GM23338 (cell line): ENCODE measurements around the gene IGLL5.

Experiments
- CREB1 ChIP-seq: fragments of 250-450 bp; sonication (Bioruptor Pico); IDR thresholded peaks from 2 replicates; pipeline ENCODE4 v1.5.0; 2020; ENCODE audit warnings: low read depth, mild to moderate bottlenecking, moderate library complexity
- EZH2 ChIP-seq: fragments of 200-600 bp; sonication (generic); IDR thresholded peaks from one replicate; pipeline ENCODE4 v1.8.0; 2017; ENCODE audit warnings: antibody characterized with exemption, mild to moderate bottlenecking, low read depth; ENCODE audit not compliant: unreplicated experiment
- NANOG ChIP-seq: IDR thresholded peaks from 2 replicates; pipeline ENCODE4 v1.6.1; 2016; ENCODE audit warnings: antibody characterized with exemption, borderline replicate concordance
- POLR2AphosphoS5 ChIP-seq: IDR thresholded peaks from 2 replicates; pipeline ENCODE4 v1.6.1; 2016; ENCODE audit warnings: antibody characterized with exemption, low read depth
- STAT1 ChIP-seq: IDR thresholded peaks from one replicate; pipeline ENCODE4 v1.6.1; 2016; ENCODE audit warnings: antibody characterized with exemption; ENCODE audit not compliant: unreplicated experiment
- TF ChIP-seq, protein P1 (sequence below), 2 experiments: fragments of 200-600 bp in 1 of 2; sonication (generic) in 1 of 2; conservative IDR thresholded peaks; 2 replicates each; pipeline versions ENCODE4 v1.5.1 to v1.6.1; 2016 to 2017; ENCODE audit warnings: antibody characterized with exemption in 2 of 2, low read depth in 2 of 2, mild to moderate bottlenecking in 2 of 2, moderate library complexity in 1 of 2
- TF ChIP-seq, protein P2 (sequence below): IDR thresholded peaks from one replicate; pipeline ENCODE4 v1.6.1; 2018; ENCODE audit warnings: antibody characterized with exemption; ENCODE audit not compliant: unreplicated experiment

DNA sequence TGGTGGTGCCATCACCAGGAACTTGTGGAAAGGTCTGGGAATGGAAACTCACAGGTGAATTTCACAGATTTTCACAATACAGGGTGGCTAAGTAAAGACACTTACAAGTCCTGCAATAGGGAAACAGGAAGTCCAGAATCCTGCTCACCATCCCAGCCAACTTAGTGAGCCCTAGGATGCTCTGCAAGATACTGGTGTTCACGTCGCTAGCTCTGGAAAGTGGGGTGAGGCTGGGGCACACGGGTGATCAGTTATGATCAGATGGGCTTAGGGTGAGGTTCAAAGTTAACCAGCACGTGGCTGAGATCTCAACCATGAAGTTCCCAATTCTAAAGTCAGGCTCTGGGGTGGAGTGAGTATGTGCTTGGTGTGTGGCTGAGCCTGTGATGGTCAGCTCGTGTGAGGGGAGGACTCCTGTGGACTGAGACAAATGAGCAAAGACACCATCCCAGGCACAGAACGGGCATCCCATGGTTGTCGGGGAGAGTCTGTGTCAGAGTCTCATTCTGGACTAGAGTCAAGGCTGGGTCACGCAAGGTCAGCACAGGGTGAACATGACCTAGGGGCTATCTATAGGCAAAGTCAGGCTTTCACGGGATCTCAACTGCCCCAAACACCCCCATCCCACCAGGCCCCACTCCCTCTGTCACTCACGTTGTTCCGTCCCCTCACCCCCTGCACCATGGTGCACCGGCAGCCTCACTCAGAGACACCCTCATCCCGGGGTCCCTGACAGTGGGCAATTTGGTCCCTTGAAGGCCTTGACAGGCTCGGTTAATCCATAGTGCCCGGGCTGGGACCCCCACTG is 23.9 kb downstream of the IGLL5 start:
- no peak for TF ChIP-seq POLR2AphosphoS5
- TF ChIP-seq, protein P1, sequence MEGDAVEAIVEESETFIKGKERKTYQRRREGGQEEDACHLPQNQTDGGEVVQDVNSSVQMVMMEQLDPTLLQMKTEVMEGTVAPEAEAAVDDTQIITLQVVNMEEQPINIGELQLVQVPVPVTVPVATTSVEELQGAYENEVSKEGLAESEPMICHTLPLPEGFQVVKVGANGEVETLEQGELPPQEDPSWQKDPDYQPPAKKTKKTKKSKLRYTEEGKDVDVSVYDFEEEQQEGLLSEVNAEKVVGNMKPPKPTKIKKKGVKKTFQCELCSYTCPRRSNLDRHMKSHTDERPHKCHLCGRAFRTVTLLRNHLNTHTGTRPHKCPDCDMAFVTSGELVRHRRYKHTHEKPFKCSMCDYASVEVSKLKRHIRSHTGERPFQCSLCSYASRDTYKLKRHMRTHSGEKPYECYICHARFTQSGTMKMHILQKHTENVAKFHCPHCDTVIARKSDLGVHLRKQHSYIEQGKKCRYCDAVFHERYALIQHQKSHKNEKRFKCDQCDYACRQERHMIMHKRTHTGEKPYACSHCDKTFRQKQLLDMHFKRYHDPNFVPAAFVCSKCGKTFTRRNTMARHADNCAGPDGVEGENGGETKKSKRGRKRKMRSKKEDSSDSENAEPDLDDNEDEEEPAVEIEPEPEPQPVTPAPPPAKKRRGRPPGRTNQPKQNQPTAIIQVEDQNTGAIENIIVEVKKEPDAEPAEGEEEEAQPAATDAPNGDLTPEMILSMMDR (conservative IDR thresholded peaks at IDR 0.05; ENCODE audit: low read depth in 2 of 2), result no peak
- TF ChIP-seq, protein P2, sequence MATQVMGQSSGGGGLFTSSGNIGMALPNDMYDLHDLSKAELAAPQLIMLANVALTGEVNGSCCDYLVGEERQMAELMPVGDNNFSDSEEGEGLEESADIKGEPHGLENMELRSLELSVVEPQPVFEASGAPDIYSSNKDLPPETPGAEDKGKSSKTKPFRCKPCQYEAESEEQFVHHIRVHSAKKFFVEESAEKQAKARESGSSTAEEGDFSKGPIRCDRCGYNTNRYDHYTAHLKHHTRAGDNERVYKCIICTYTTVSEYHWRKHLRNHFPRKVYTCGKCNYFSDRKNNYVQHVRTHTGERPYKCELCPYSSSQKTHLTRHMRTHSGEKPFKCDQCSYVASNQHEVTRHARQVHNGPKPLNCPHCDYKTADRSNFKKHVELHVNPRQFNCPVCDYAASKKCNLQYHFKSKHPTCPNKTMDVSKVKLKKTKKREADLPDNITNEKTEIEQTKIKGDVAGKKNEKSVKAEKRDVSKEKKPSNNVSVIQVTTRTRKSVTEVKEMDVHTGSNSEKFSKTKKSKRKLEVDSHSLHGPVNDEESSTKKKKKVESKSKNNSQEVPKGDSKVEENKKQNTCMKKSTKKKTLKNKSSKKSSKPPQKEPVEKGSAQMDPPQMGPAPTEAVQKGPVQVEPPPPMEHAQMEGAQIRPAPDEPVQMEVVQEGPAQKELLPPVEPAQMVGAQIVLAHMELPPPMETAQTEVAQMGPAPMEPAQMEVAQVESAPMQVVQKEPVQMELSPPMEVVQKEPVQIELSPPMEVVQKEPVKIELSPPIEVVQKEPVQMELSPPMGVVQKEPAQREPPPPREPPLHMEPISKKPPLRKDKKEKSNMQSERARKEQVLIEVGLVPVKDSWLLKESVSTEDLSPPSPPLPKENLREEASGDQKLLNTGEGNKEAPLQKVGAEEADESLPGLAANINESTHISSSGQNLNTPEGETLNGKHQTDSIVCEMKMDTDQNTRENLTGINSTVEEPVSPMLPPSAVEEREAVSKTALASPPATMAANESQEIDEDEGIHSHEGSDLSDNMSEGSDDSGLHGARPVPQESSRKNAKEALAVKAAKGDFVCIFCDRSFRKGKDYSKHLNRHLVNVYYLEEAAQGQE, result no peak
- TF ChIP-seq EZH2, result no peak
- TF ChIP-seq CREB1, result no peak
- no peak for TF ChIP-seq NANOG
- no peak for TF ChIP-seq STAT1
